GM12891 (cell line): Measurements from ENCODE around the gene PRPSAP1.

Source experiments
- POLR2A ChIP-seq: IDR thresholded peaks from 2 replicates; pipeline ENCODE4 v1.6.1; 2011; ENCODE audit warnings: low read depth, low read length, control low read depth
- POLR2AphosphoS5 ChIP-seq: IDR thresholded peaks from 2 replicates; pipeline ENCODE4 v1.6.1; 2011; ENCODE audit warnings: low read depth, low read length, control low read depth
- POU2F2 ChIP-seq: IDR thresholded peaks from 2 replicates; pipeline ENCODE4 v1.6.1; 2011; ENCODE audit warnings: low read depth, mild to moderate bottlenecking, control low read depth, low read length, moderate library complexity
- SPI1 ChIP-seq: IDR thresholded peaks from 2 replicates; pipeline ENCODE4 v1.6.1; 2011; ENCODE audit warnings: low read depth, low read length, control low read depth
- TAF1 ChIP-seq: IDR thresholded peaks from 2 replicates; pipeline ENCODE4 v1.6.1; 2011; ENCODE audit warnings: low read depth, low read length, control low read depth

GRCh38 chr17:76307299-76307965 lies 46.3 kb downstream of the PRPSAP1 start:
- TF ChIP-seq TAF1 (no peak), POLR2A (no peak), POLR2AphosphoS5 (no peak), POU2F2 (no peak), SPI1 (no peak)
